ENCODE results near the gene XPC.

Gene XPC

GRCh38 chr3:14170531-14171159 is 7.8 kb downstream of the XPC start:
- DNase-seq (ENCODE audit: low read depth in 2 of 2), result no peak

DNA sequence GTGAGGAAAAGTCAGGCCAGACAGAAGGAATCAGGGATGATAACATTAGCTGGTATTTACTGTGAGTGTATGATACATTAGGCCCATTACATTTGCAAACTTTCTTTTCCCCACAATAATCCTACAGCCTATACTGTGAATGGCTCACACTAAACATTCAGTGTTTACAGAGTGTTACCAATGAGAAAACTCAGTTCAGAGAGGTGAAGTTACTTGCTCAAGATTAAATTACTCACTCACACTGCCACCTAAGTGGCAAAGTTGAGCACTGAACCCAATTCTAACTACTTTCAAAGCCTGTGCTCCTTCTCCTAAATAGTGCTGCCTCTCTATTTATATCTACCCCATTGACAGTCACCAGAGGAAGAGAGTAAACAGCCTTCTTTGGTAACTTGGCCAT is 8.5 kb downstream of the XPC start:
- no peak for DNase-seq (ENCODE audit: low read depth in 2 of 2)

GRCh38 chr3:14169435-14169834 is 9.0 kb downstream of the XPC start:
- no peak for DNase-seq (ENCODE audit: low read depth in 2 of 2)

DNA sequence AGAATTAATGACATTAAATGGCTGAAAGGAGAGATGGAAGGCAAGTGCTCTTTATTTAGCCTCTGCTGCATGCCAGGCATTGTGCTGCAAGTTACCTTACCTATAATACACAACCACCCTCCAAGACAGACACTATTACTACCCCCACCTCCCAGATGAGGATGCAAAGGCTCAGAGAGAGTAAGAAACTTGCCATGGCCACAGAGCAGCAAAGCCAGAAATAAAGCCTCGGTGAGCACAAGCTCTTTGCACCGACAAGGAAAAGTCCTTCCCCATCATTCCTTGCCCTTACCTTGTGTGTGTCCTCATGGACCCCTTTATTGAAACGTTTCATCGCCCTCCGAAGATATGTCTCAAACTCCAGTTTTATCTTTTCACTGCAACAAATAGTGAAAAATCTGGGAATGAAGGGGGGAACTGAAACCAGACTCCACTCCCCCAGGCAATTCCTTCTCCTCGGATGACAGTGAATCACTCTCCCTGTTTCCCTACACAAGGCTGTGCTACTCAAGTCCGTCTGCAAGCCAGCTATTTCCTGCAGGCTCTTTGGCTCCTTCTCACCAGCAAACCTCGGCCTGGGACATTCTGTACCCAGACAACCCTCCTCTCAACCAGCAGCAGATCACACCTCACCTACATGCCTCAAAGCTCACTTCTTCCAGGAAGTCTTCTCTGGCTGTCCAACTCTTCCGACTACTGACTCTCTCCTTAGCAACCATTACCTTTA is 11.4 kb downstream of the XPC start:
- DNase-seq (ENCODE audit: low read depth in 2 of 2), result no peak

DNA sequence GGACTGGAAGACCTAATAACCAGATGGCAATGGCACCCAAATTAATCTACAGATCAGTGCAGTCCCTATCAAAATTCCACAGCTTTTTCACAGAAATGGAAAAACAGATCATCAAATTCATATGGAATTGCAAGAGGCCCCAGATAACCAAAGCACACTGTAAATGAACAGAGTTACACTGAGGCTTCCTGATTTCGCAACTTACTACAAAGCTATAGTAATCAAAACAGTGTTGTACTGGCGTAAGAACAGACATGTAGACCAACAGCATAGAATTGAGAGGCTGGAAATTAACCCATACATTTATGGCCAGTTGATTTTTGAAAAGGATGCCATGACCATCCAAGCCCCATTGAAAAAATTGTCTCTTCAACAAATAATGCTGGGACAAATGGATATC is 16.2 kb downstream of the XPC start:
- no peak for DNase-seq (ENCODE audit: low read depth in 2 of 2)

DNA sequence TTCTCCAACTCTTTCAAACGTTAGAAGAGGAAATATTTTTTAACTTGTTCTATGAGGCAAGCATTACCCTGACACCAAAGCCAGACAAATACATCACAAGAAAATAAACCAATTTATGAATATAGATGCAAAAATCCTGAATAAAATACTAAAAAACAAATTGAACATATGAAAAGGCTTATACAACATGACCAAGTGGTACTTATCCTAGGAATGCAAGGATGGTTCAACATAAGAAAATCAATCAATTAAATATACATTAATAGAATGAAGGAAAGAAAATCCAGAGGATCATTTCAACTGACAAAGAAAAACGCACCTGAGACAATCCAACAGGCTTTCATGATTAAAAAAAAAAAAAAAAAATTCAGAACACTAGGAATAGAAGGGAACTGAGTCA is 17.1 kb downstream of the XPC start:
- DNase-seq (ENCODE audit: low read depth in 2 of 2), result no peak

- no peak for DNase-seq (ENCODE audit: low read depth in 2 of 2)
Measured at GRCh38 chr3:14159426-14159825, 19.0 kb downstream of the XPC start.

DNA sequence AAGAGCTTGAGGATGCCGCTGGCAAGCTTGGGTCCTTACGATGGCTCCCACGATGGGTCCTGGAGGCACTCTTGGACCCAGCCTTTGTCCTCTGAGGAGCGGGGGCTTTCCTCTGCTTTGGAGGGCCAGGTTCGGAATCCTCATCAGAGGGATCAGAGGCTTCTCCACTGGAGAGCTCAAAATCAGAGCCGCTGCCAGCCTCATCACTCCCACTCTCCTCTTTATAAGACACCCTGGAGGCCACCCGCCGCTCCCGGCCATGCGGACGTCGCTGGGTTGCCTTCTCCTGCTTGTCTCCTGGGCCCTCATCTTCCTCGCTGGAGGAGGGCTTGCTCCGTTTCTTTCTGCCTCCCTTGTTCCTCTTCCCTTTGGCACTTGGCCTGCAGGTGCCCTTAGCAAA is 20.0 kb downstream of the XPC start:
- no peak for DNase-seq (ENCODE audit: low read depth in 2 of 2)

DNA sequence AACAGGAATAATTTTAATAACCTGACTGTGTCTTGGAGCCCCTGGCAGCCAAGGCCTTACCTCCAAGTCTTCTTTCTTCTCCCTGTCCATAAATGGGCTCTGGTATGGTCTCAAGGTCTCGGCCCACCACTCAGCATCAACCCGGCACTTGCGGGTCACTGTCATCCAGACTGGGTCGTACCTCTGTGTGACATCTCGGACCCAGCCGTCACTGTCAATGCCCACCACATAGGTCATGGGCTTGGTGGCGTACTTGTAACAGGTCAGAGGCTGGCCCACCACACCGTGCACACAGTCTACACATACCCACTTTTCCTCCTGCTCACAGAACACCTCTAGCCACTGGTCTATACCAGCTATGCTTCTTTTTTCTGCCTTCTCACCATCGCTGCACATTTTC is 20.4 kb downstream of the XPC start:
- no peak for DNase-seq (ENCODE audit: low read depth in 2 of 2)

GRCh38 chr3:14156843-14157561 is 21.4 kb downstream of the XPC start:
- no peak for DNase-seq (ENCODE audit: low read depth in 2 of 2)

DNA sequence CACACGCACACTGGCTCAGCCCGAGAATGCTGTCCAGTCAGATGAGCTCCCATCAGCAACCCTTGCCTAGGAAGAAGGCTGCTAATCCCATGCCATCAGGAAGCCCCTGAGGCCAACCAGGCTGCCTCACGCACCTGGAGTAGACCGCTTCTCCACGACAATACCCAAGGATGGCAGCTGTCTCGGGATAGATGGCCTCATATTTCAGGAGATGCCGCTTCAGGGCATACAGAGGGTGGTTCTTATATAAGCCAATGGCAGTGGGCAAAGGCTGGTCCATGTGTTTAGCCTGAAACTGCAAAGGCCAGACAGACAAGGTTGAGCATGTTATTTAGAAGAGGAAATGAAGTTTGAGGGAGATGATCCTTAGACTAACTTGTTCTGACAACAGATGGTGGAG is 22.2 kb downstream of the XPC start:
- no peak for DNase-seq (ENCODE audit: low read depth in 2 of 2)

- DNase-seq (ENCODE audit: low read depth in 2 of 2), result no peak
Measured at GRCh38 chr3:14154895-14155440, 23.4 kb downstream of the XPC start.

DNA sequence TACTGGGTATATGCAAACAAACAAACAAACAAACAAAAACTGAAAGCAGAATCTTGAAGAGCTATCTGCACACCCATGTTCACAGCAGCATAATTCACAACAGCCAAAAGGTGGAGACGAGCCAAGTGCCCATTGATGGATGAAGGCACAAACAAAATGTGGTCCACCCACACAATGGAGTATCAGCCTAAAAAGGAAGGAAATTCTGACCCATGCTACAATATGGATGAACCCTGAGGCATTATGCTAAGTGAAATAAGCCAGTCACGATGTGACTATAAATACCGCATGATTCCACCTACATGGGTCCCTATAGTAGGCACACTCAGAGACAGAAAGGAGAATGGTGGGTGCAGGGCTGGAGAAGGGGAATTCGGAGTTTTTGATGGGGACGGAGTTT is 24.1 kb downstream of the XPC start:
- no peak for DNase-seq (ENCODE audit: low read depth in 2 of 2)

DNA sequence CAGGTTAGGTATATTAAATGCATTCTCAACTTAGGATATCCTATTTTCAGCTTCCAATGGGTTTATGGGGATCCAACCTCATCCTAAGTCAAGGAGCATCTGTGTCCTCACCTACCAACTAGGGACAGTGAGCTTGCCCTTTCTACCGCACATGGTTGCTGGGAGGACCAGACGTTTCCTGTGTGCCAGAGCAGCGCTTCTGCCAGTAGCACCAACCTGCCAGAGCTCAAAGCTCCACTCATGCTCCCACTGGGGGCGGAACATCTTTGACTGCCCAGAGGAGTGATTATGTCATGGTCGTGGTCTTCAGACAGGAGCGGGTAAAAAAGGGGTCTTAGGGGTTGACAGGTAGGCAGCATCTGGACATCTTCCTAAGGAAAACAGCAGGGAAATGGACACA is 24.7 kb downstream of the XPC start:
- DNase-seq (ENCODE audit: low read depth in 2 of 2), result no peak

DNA sequence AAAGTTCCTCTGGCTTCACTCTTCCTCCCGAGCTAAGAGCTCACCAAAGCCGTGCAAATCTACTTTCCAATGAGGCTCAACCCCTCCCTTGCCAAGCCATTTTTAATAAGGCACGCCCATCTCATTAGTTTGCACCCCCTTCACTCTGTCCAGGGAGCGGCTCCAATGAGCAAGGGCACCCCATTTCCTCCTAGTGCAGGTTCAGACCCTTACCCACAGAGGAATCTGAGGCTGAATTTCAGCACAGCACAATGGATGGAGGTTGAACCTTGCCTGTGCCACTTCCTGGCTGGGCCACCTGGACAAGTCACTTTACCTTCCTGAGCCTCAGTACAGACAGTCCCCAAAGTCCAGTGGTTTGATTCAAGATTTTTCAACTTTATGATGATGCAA is 25.4 kb downstream of the XPC start:
- no peak for DNase-seq (ENCODE audit: low read depth in 2 of 2)

- no peak for DNase-seq (ENCODE audit: low read depth in 2 of 2)
Measured at GRCh38 chr3:14152233-14152962, 26.0 kb downstream of the XPC start.

GRCh38 chr3:14151471-14152083 is 26.8 kb downstream of the XPC start:
- no peak for DNase-seq (ENCODE audit: low read depth in 2 of 2)

GRCh38 chr3:14150491-14151230 is 27.7 kb downstream of the XPC start:
- DNase-seq (ENCODE audit: low read depth in 2 of 2), result no peak

DNA sequence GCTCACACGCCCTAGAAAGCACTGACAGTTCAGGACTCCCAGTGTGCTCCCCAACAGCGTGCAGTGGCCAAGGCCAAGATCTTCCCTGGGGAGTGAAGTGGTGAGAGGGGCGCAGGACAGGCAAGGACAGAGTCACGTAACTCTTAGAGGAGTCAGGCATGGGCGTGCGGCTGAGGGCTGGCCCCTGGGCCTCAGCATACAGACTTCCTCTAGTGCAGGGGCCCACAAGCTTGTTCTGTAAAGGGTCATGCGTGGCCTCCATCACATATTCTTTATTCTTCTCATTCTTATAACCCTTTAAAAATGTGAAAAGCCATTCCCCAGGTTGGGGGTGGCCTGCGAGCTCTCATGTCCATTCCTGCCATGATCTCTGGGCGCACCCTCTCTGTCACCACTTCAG is 28.3 kb downstream of the XPC start:
- DNase-seq (ENCODE audit: low read depth in 2 of 2), result no peak

DNA sequence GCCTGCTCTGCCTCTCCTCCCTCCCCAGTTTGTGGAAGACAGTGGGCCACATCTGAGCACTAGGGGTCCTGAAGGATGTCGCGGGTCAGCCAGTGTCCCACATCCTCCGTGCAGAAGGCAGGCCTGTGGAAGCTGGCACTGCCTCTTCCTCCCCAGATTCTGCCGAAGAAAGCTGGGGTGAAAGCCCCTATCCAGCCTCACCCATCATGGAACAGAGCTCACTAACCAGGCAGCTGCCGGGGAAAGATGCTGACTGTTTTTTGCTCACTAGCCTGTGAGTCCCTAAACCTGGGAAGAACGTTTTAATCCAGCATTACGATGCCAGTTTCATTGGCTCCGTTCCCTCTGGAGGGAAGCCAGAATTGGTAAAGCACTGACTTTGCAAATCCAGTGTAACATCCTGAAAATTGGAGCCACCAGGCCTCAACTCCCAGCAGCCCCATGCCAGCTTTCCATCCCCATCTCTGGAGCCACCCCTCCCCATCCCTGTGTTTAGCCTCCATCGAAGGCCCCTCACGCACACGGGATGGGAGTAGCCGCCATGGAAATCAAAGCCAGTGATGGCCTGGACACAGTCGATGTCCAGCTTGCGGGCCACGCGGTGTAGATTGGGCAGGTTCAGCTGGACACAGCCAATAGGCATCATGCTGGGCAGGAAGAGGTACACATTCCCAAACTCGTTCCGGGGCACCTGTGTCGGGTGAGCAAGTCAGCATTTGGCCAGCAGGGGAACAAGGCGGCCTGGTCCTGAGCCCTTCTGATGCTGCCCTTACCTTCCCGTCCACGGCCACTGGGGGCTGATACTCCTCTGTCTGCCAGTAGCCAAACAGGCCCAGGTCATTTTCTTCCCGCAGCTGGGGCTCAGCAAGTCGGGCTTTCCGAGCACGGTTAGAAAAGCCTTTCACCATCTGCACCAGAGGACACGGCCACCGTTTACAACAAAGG is 30.1 kb downstream of the XPC start:
- no peak for DNase-seq (ENCODE audit: low read depth in 2 of 2)
